ENCODE data around the gene NHLRC4.

Gene NHLRC4

DNA sequence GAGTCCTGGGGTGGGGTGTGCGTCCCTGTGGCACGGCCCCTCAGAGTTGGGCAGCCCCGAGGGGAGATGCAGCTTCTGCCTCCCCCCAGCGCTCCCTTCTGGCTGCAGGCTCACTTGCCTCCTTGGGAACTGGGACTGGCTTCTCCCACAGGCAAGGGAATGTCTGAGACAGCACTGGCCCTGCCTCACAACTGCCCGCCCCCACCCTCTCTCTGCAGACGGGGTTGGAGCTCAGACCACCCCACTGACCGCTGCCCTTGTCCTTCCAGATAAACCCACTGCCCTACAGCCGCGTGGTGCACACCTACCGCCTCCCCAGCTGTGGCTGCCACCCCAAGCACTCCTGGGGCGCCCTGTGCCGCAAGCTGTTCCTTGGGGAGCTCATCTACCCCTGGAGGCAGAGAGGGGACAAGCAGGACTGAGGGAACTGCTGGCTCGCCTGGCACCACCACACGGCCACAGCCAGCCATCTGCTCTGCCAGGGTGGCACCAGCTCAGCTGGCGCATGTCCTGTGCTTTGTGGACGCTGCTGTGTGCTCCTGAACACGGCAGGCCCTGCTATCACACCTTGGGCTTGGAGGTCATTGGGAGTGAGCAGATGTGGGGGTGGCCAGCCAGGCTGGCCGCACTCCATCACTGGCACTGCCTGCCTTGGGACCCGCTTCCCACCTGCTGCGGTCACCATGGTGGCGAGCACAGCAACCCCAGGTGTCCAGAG is 16.0 kb downstream of the NHLRC4 start:
- no peak for DNase-seq (ENCODE audit: low read depth in 2 of 2)

- DNase-seq (ENCODE audit: low read depth in 2 of 2), result no peak
Measured at GRCh38 chr16:583470-583814, 16.6 kb downstream of the NHLRC4 start.

GRCh38 chr16:583815-584591 is 17.2 kb downstream of the NHLRC4 start:
- no peak for DNase-seq (ENCODE audit: low read depth in 2 of 2)

DNA sequence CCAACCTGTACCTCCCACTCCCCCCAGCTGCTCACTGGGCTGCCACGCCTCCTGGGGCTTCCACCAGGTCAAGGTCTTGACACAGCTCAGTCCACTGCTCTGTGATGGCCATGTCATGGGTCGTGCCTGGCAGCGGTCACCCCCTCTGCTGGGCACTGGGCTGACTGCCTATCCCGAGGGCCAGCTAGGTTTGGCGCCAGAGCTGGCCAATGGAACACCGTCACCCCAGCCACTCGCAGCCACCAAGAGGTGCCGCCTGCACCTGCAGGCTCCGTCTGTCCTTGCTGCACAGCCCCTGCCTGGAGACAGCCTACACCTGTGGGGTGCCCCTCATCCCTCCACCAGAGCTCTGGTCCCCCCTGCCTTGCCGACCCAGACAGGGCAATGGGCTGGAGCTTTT is 18.5 kb downstream of the NHLRC4 start:
- no peak for DNase-seq (ENCODE audit: low read depth in 2 of 2)

DNA sequence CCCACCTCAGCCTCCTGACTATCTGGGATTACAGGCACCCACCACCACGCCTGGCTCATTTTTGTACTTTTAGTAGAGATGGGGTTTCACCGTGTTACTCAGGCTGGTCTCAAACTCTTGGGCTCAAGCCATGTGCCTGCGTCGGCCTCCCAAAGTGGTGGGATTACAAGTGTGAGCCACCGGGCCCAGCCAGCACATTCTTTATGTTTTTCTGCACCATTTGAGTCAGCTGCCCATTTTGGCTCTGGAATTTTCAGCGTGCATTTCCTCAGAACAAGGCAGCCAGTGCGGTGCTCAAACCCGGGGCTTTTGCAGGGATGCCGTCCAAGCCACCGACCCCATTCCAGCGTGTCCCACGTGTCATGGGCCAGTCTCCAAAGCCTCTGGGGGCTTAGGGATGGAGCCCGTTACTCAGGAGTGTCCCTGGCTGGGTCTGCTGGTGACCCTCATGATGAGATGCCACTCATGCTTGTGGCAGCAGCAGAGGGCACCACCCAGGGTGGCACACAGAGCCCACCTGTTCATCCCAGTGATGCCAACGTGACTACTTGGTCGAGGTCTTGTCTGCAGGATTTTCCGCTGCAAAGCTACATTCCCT is 19.3 kb downstream of the NHLRC4 start:
- no peak for DNase-seq (ENCODE audit: low read depth in 2 of 2)

GRCh38 chr16:586645-587590 is 20.1 kb downstream of the NHLRC4 start:
- no peak for DNase-seq (ENCODE audit: low read depth in 2 of 2)

- peak in 1 of 2 donors; percentile 48 for DNase-seq (ENCODE audit: low read depth in 2 of 2)
Measured at GRCh38 chr16:588639-588888, 21.8 kb downstream of the NHLRC4 start.

DNA sequence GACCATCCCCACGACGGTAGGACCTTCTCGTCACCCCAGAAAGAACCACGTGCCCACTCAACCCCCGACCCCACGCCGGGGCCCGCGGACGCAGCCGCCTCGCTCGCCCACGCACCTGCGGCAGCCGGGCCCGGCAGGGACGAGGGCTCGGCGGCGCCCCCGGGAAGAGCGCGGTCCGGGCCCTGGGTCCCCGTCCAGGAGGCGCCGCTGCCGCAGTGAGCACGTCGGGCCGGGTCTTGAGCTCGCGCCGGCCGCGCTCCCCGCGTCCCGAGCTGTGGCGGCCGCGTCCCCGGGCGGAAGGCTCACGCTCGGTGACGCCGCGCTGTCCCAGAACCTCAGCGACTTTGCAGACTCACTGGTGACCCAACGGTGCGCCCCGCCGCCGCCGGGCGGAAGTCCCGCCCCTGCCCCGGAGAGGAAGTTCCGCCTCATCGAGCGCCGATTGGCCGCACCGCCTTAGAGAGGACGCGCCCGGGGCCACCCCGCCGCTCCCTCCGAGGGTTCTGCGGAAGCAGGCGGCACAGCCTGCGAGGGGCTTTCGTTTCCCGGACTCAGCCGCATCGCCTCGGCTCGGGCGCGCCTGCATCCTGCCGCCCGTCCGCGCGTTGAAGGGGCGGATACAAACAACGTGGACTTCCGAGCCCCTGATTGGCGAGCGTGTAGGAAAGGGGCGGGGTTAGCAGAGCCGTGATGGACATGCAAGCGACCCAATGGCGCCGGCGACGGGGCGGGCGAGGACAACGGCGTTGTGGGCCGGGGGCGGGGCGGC is 22.3 kb downstream of the NHLRC4 start:
- peak; percentile 96 to 98 for DNase-seq (ENCODE audit: low read depth in 2 of 2)

DNA sequence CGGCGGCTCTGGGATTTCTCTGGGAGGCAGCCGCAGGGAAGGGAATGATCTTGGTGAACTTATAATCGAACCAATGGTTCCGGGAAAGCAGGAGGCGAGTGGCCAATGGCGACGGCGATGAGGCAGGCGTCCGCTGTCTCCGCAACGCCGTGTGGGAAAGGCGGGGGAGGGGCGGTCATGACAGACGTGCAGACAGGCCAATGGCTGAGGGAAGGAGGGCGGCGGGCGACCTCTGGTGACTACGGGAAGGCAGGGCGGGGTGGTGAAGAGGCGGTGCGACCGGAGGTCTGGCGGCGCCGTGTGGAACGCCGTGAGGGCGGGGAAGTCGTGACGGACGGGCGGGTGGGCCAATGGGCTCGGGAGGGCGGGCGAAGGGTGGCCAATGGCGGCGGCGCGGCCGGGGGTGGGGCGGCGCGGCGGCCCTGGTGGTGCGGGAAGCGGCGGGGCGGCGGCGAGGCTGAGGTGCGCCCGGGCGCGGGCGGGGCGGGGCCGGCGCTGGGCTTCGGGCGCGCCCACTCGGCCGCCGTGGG is 22.9 kb downstream of the NHLRC4 start, which contains the start of gene RAB40C:
Gene RAB40C, plus strand, starts transcription at position 409 of the 530 bp plus-strand sequence. CDS start 226 bp downstream, outside the sequence.
- peak; percentile 98 to 99 for DNase-seq (ENCODE audit: low read depth in 2 of 2)

DNA sequence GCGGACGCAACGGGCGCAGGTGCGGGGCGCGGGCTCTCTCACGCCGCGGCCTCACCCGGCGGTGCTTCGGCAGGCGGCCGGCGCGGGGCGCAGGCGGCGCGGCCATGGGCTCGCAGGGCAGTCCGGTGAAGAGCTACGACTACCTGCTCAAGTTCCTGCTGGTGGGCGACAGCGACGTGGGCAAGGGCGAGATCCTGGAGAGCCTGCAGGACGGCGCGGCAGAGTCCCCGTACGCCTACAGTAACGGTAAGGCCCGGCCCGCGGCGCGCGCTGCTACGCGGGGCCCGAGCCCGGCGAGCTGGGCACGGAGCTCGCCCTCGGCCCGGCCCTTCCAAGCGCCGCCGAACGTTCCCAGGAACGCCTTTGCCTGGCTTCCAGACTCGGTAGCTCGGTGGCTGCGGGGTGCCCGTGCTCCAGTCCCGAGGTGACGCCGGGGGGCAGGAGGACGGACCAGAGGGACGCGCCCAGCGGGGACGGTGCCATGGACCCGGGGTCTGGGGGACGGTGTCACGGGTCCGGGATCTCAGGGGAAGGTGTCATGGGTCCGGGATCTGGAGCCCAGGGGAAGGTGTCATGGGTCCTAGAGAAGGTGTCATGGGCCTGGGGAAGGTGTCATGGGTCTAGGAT is 23.5 kb downstream of the NHLRC4 start:
- DNase-seq (ENCODE audit: low read depth in 2 of 2), result no peak

DNA sequence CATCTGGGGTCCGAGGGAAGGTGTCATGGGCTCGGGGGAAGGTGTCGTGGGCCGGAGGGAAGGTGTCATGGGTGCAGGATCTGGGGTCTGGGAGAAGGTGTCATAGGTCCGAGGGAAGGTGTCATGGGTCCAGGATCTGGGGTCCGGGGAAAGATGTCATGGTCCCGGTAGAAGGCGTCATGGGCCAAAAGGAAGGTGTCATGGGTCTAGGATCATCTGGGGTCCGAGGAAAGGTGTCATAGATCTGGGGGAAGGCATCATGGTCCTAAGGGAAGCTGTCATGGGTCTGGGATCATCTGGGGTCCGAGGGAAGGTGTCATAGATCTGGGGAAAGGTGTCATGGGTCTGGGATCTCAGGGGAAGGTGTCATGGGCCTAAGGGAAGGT is 24.0 kb downstream of the NHLRC4 start:
- no peak for DNase-seq (ENCODE audit: low read depth in 2 of 2)

- DNase-seq (ENCODE audit: low read depth in 2 of 2), result no peak
Measured at GRCh38 chr16:591231-591630, 24.4 kb downstream of the NHLRC4 start.

GRCh38 chr16:591892-592517 is 25.2 kb downstream of the NHLRC4 start:
- DNase-seq (ENCODE audit: low read depth in 2 of 2), result no peak

GRCh38 chr16:592518-593306 is 25.9 kb downstream of the NHLRC4 start:
- DNase-seq (ENCODE audit: low read depth in 2 of 2), result no peak

GRCh38 chr16:593406-593805 is 26.6 kb downstream of the NHLRC4 start:
- DNase-seq (ENCODE audit: low read depth in 2 of 2), result no peak

- DNase-seq (ENCODE audit: low read depth in 2 of 2), result no peak
Measured at GRCh38 chr16:593807-594206, 27.0 kb downstream of the NHLRC4 start.

DNA sequence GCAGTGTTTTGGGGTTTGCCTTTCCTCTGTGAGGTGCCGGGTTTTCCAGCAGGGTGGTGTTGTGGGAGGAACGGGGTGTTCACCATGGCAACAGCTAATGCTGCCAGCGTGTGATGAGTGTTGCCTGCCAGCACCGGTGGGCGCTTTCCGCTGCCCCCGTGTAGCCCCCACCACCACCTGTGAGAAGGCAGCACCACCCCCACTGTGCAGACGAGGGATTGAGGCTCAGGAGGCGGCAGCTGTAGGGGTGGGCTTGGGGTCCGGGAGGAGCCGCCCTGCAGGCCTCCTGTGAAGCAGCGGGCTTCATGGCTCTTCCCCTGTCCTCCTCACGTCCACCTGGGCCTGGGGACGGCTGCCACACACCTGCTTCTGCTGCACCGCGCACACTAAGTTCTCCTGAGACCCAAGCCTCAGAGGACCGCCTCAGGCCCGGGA is 28.3 kb downstream of the NHLRC4 start:
- DNase-seq (ENCODE audit: low read depth in 2 of 2), result no peak

- DNase-seq (ENCODE audit: low read depth in 2 of 2), result no peak
Measured at GRCh38 chr16:595942-596735, 29.3 kb downstream of the NHLRC4 start.

- no peak for DNase-seq (ENCODE audit: low read depth in 2 of 2)
Measured at GRCh38 chr16:596736-597060, 29.9 kb downstream of the NHLRC4 start.
